SK-N-SH (cell line): ENCODE measurements around the gene GON7. TPM values are rescaled to one million over a fixed set of nuclear protein-coding genes. Genes with fewer than 3 reads are reported as not detected.
"Not testable (repeated sequence)": the region's sequence is repeated elsewhere in the genome, so short reads cannot be mapped to it uniquely, and the experiment has no call there.

ENCODE experiments used
- CTCF ChIA-PET: fragments of 300-600, 350-600 bp; formaldehyde crosslinking; extraction: SDS; loops from one replicate; lab custom pipeline; 2021; lab: Yijun Ruan, JAX
- POLR2A ChIA-PET: fragments of 350-600 bp; sonication (Branson Sonifier 250); formaldehyde crosslinking; extraction: SDS; loops from one replicate; lab custom pipeline; 2020; ENCODE audit warnings: antibody characterized with exemption, inconsistent platforms; lab: Yijun Ruan, JAX
- DNase-seq: peaks from one replicate; pipeline ENCODE4 v3.0.0; 2012
- H2AFZ ChIP-seq: fragments of 200-600 bp; sonication (generic); 2 replicates; pipeline ENCODE4 v1.8.1; 2016; ENCODE audit warnings: antibody characterized with exemption, mild to moderate bottlenecking, low read depth
- H3F3A ChIP-seq: fragments of 200-600 bp; sonication (generic); replicated peaks from 2 replicates; pipeline ENCODE3; 2016; ENCODE audit warnings: antibody characterized with exemption, mild to moderate bottlenecking; ENCODE audit not compliant: insufficient read depth
- H3K27ac ChIP-seq, 2 experiments: fragments of 200-500 bp in 1 of 2; fragments of 200-600 bp in 1 of 2; sonication (Bioruptor generic) in 1 of 2; sonication (generic), shearing (Covaris generic) in 1 of 2; 2 replicates each; pipeline versions ENCODE4 v1.5.1 to v1.6.1; 2014 to 2016; ENCODE audit warnings: low read depth in 2 of 2, inconsistent platforms in 1 of 2, low read length in 1 of 2, mild to moderate bottlenecking in 1 of 2, mixed read lengths in 1 of 2
- H3K27me3 ChIP-seq: fragments of 200-600 bp; sonication (generic), shearing (Covaris generic); 2 replicates; pipeline ENCODE4 v1.6.1; 2016; ENCODE audit warnings: mixed run types; ENCODE audit not compliant: insufficient read depth
- H3K36me3 ChIP-seq, 2 experiments: fragments of 200-500 bp in 1 of 2; fragments of 200-600 bp in 1 of 2; sonication (Bioruptor generic) in 1 of 2; sonication (generic) in 1 of 2; replicated peaks in 1 of 2; 2 replicates each; pipeline versions ENCODE3 to v1.5.1; 2014 to 2016; ENCODE audit warnings: low read length in 1 of 2, mild to moderate bottlenecking in 1 of 2; ENCODE audit not compliant: insufficient read depth in 2 of 2, control insufficient read depth in 1 of 2
- H3K4me1 ChIP-seq, 2 experiments: fragments of 200-500 bp in 1 of 2; fragments of 200-600 bp in 1 of 2; sonication (Bioruptor generic) in 1 of 2; sonication (generic), shearing (Covaris generic) in 1 of 2; 2 replicates each; pipeline versions ENCODE4 v1.5.1 to v1.6.1; 2014 to 2016; ENCODE audit warnings: low read depth in 1 of 2, low read length in 1 of 2, mixed run types in 1 of 2; ENCODE audit not compliant: insufficient read depth in 2 of 2, control insufficient read depth in 1 of 2
- H3K4me2 ChIP-seq: fragments of 200-600 bp; sonication (generic), shearing (Covaris generic); 2 replicates; pipeline ENCODE4 v1.6.1; 2017; ENCODE audit warnings: mixed run types
- H3K4me3 ChIP-seq, 2 experiments: fragments of 200-500 bp in 1 of 2; fragments of 200-600 bp in 1 of 2; sonication (Bioruptor generic) in 1 of 2; sonication (generic), shearing (Covaris generic) in 1 of 2; 2 replicates each; pipeline versions ENCODE4 v1.5.1 to v1.8.1; 2014 to 2016; ENCODE audit warnings: low read depth in 2 of 2, inconsistent platforms in 1 of 2, low read length in 1 of 2, mild to moderate bottlenecking in 1 of 2, mixed read lengths in 1 of 2, moderate library complexity in 1 of 2
- H3K79me2 ChIP-seq: fragments of 200-600 bp; sonication (generic); 2 replicates; pipeline ENCODE4 v1.8.1; 2017; ENCODE audit warnings: mild to moderate bottlenecking; ENCODE audit not compliant: insufficient read depth
- H3K9ac ChIP-seq: fragments of 200-600 bp; sonication (generic); 2 replicates; pipeline ENCODE4 v1.6.1; 2017; ENCODE audit warnings: mixed run types
- H3K9me2 ChIP-seq: fragments of 200-600 bp; sonication (generic); 2 replicates; pipeline ENCODE4 v1.6.1; 2017; ENCODE audit warnings: mixed run types
- H3K9me3 ChIP-seq: fragments of 200-600 bp; sonication (generic); 2 replicates; pipeline ENCODE4 v1.6.1; 2017; ENCODE audit warnings: mixed run types, mild to moderate bottlenecking, moderate library complexity
- H4K20me1 ChIP-seq: fragments of 200-600 bp; sonication (generic); 2 replicates; pipeline ENCODE4 v1.6.1; 2017; ENCODE audit warnings: mild to moderate bottlenecking, mixed run types; ENCODE audit not compliant: insufficient read depth
- CTCF ChIP-seq: fragments of 200-600 bp; sonication (generic); IDR thresholded peaks from 2 replicates; pipeline ENCODE4 v1.6.1; 2017; ENCODE audit warnings: antibody characterized with exemption, mild to moderate bottlenecking, moderate library complexity
- FOXM1 ChIP-seq: IDR thresholded peaks from 2 replicates; pipeline ENCODE4 v1.4.0; 2012; ENCODE audit warnings: low read depth, mild to moderate bottlenecking
- GATA2 ChIP-seq: sonication (generic); formaldehyde crosslinking; IDR thresholded peaks from 2 replicates; pipeline ENCODE4 v1.5.0; 2020; ENCODE audit warnings: mild to moderate bottlenecking, missing genetic modification reagents
- MAX ChIP-seq: IDR thresholded peaks from 2 replicates; pipeline ENCODE4 v1.4.0; 2012; ENCODE audit warnings: low read depth
- NRF1 ChIP-seq: IDR thresholded peaks from 2 replicates; pipeline ENCODE4 v1.6.1; 2012; ENCODE audit warnings: low read depth, mild to moderate bottlenecking, low read length
- POLR2AphosphoS5 ChIP-seq: IDR thresholded peaks from 2 replicates; pipeline ENCODE4 v1.6.1; 2012; ENCODE audit warnings: low read depth, low read length
- RAD21 ChIP-seq: IDR thresholded peaks from 2 replicates; pipeline ENCODE4 v1.6.1; 2012; ENCODE audit warnings: mild to moderate bottlenecking, low read length
- RCOR1 ChIP-seq: fragments of 150-350 bp; IDR thresholded peaks from 2 replicates; pipeline ENCODE4 v1.6.1; 2017; ENCODE audit warnings: antibody characterized with exemption, low read length
- SMC3 ChIP-seq: IDR thresholded peaks from 2 replicates; pipeline ENCODE4 v1.6.1; 2012; ENCODE audit warnings: low read depth, low read length, improper control_type of control experiment
- TAF1 ChIP-seq: IDR thresholded peaks from 2 replicates; pipeline ENCODE4 v1.6.1; 2012; ENCODE audit warnings: low read depth, mild to moderate bottlenecking, low read length, moderate library complexity, borderline replicate concordance
- WGBS: methylation state at CpG from one replicate; pipeline ENCODE4 v1.1.6; 2017; ENCODE audit warnings: low lambda C conversion rate; 5-methylcytosine and 5-hydroxymethylcytosine counted together
- polyA plus RNA-seq, 3 experiments: library from polyadenylated mRNA; depleted of rRNA; stranded (reverse); fragments of >200 nt; gene quantifications; 2 replicates each; pipeline ENCODE4 v1.2.3, GENCODE V29; 2012

GON7 gene
- polyA plus RNA-seq, 1 of the 3 experiments (the other 2 are of a cell fraction) = 14.8 TPM

- no peak for TF ChIP-seq TAF1
- no peak for TF ChIP-seq GATA2
- no peak for TF ChIP-seq FOXM1
- no peak for TF ChIP-seq NRF1
- no peak for TF ChIP-seq RCOR1
- no peak for TF ChIP-seq POLR2AphosphoS5
Observed at GRCh38 chr14:93161411-93161940, 45.4 kb downstream of the GON7 start (continued).

- Histone ChIP-seq H3K4me1 (peaks cover 0 to 10% of the 10 kb centered on the region in 2 experiments; a peak in 1 of 4 replicates), H3K4me3 (no peak overlapping the region), H3K27me3 (no peaks in the 10 kb centered on the region), H3F3A (no peaks in the 10 kb centered on the region), H3K9me2 (no peaks in the 10 kb centered on the region), H3K27ac (no peak overlapping the region), H3K79me2 (no peaks in the 10 kb centered on the region), H3K4me2 (no peak overlapping the region), H3K9me3 (no peaks in the 10 kb centered on the region)
- POLR2A ChIA-PET = no interaction called here
- peak; percentile 56 for DNase-seq
- peak; percentile 57 for TF ChIP-seq RAD21
- TF ChIP-seq CTCF = peak; percentile 37
- TF ChIP-seq MAX = no peak
- TF ChIP-seq SMC3 = peak; percentile 25; the same call in 1 of the 2 replicates
- TF ChIP-seq, all 33 proteins: peak for 3
- Histone ChIP-seq H2AFZ (no peak overlapping the region), H3K9ac (no peak overlapping the region), H3K36me3 (no peaks in the 10 kb centered on the region), H4K20me1 (no peaks in the 10 kb centered on the region)
- CTCF ChIA-PET = interaction anchor here (0.6 to 2.7 kb wide), 14 partner anchors 10 to 208 kb away, joined by 3 to 14 read pairs (median 3); no protein-coding TSS in a partner anchor
- WGBS = 46% methylated on average over 4 of the region's 4 CpGs
Observed at GRCh38 chr14:93160353-93160801, 46.5 kb downstream of the GON7 start.

- 50% methylated on average over 5 of the region's 5 CpGs for WGBS
- H3F3A ChIP-seq, H3K9me3 ChIP-seq, DNase-seq, H4K20me1 ChIP-seq, H3K9ac ChIP-seq, H3K27me3 ChIP-seq, H3K36me3 ChIP-seq, H3K27ac ChIP-seq, H3K79me2 ChIP-seq, H2AFZ ChIP-seq, POLR2A ChIA-PET, H3K9me2 ChIP-seq, H3K4me3 ChIP-seq, H3K4me2 ChIP-seq: not testable (repeated sequence)
- CTCF ChIA-PET = interaction anchor here (0.6 to 2.7 kb wide), 12 partner anchors 9 to 207 kb away, joined by 3 to 14 read pairs (median 3); no protein-coding TSS in a partner anchor
- peaks cover 0 to 10% of the 10 kb centered on the region in 2 experiments; a peak in 1 of 4 replicates for H3K4me1 ChIP-seq
Observed at GRCh38 chr14:93159625-93160352, 47.1 kb downstream of the GON7 start.

GRCh38 chr14:93158349-93158748 lies 48.5 kb downstream of the GON7 start:
- H3K27ac ChIP-seq, DNase-seq, H3K79me2 ChIP-seq, H3F3A ChIP-seq, H3K4me3 ChIP-seq, H3K9ac ChIP-seq, H3K9me2 ChIP-seq, H4K20me1 ChIP-seq, H3K27me3 ChIP-seq, H3K9me3 ChIP-seq, H2AFZ ChIP-seq, H3K36me3 ChIP-seq, H3K4me2 ChIP-seq, POLR2A ChIA-PET: not testable (repeated sequence)
- CTCF ChIA-PET = interaction anchor here (1.0 kb wide), 1 partner anchor 199 kb away, joined by 3 read pairs; no protein-coding TSS in a partner anchor
- 69% methylated on average over 6 of the region's 7 CpGs for WGBS
- H3K4me1 ChIP-seq = peaks cover 0 to 10% of the 10 kb centered on the region in 2 experiments; a peak in 1 of 4 replicates
